ENCODE results near the gene SLC6A4. TPM values are rescaled to one million over a fixed set of nuclear protein-coding genes. Genes with fewer than 3 reads are reported as not detected.

The SLC6A4 gene
- not detected for total RNA-seq
- long read RNA-seq, result 0 reads

DNA sequence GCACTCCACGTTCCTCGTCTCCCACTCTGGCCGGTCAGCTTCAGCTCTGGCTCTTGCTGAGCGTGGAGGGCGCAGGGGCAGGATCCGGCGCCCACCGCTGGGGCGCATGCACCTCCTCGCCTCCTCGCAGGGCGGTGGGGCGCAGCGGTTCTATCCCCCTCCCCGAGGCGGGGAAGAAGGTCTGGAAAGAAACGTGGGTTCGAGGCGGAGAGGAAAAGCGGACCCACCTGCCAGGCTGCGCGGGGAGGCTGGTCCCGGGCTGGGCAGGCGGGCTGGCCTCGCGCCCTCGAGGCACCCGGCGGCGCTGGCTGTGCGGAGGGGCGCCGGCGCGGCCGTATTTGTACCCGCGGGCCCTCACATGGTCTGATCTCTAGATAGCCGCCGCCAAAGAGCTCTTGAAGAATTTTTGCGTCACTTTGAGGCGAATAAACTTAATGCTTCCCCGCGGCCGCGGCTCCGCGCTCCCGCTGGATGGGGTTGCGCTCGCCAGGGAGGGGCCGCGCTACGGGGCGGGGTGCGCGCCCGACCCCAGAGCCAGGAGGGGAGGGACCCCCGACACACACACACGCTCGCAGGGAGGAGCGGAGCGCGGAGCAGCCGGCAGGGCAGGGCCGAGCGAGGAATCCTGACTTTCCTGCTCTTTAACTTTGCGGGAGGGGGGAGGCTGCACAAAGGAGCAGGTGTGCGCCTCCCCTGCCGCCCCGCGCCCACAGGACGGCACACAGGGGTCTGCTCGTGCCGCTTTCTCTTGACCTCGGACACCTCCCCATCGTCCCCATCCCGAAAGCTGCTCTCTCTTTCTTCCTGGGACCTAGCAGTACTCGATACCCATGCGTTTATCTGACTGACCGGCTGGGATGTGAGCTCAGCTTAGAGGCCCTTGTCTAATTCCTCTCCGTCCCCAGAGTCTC lies at the start of gene SLC6A4:
Gene SLC6A4, minus strand, starts transcription at position 312 of the 911 bp plus-strand sequence. CDS start 13,739 bp downstream, outside the sequence.
- DNase-seq (ENCODE audit: low spot score), result no peak

DNA sequence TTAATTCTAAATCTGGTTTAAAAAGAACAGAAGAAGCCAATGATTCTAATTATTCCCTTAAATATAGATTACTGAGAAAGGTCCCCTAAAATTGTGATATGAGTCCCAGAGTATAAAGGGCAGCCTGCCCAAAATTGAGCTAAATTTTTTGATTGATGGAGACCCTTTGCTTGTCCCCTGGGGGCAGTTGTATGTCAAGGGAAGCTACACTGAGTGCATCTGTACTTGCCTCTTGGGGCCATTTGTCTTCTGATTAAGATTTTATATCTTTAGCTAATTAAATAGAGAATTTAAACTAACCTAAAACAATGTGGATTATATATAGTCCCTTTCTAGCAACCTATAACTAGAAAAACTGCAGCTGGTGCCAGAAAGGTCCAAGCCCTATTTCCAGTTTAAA lies 43.7 kb upstream of the SLC6A4 start:
- no peak for DNase-seq (ENCODE audit: low spot score)

DNA sequence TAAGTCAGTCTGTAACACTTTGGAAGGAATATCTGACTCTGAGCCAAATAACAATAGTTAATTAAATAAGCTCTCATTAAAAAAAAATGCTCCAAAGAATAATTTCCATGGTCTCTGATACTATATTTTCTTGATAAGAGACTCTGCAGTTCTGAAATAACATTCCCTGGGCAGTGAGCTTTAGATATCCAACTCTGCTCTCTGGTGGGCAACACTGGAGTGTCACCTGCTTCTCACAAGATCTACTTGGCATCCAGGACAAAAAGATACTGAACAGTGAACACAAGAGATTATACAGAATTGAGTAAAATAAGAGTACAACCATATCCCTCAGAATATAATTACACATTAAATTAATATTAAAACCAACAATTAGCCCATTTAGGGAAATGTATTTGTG lies 42.5 kb upstream of the SLC6A4 start:
- no peak for DNase-seq (ENCODE audit: low spot score)

DNA sequence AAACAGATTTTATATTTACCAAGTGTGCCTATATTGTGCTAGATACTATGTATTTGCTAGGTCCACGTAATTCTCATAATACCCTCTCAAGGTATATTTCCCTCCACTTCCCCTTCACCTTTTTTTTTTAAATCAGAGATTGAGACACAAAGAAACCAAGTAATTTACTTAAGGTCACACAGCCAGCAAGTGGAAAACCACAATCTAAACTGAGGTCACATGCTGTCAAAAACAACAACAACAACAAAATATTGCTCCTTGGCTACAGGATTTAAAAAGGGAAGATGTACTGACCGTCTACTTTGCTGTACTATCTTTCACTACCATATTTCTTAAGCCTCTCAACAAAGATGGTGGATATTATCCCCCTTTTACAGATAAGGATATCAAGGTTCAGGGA lies 40.4 kb upstream of the SLC6A4 start:
- DNase-seq (ENCODE audit: low spot score), result no peak

DNA sequence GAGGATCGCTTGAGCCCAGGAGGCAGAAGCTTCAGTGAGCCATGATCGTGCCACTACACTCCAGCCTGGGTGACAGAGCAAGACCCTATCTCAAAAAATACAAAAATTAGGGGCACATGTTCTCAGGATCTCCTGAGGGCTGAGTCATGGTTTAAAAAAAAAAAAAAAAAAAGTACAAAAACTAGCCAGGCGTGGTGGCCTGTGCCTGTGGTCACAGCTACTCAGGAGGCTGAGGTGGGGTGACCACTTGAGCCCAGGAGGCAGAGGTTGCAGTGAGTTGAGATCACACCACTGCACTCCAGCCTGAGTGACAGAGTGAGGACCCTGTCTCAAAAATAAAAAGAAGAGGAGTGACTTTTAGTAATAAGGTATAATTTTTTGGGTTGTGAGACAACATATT lies 39.4 kb upstream of the SLC6A4 start:
- no peak for DNase-seq (ENCODE audit: low spot score)

DNA sequence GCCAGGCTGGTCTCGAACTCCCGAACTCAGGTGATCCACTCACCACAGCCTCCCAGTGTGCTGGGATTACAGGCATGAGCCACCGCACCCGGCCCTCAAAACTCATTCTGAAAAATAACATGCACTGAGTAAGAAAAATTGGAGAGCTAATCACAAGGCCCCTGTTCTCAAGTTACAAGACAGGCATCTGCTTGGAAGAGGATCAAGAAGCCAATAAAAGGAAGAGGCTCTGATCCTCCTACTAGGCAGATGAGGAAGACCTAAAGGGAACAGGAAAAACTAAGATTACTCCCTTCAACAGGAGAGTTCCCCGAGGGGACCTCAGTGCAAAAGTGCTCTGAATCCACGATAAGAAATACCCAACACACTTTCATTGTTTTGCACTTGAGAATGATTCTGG lies 37.9 kb upstream of the SLC6A4 start:
- DNase-seq (ENCODE audit: low spot score), result no peak

DNA sequence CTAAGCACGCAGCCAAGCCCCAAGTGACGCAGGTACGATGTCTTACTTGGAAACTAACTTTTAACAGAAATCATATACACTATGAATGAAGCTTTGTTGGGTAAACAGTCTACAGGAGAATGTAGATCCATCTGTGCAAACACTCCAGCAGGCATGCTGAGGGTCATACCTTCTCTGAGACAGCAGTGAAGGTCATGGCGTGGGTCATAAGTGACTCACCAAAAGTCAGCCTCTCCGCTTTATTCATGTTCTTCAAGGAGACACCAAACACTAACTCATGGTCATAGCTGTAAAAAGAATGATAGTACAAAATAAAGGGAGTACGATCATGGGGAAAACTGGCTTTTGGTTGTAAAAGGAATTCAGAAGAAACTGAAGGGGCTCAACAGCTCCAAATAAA lies 35.6 kb upstream of the SLC6A4 start:
- no peak for DNase-seq (ENCODE audit: low spot score)

DNA sequence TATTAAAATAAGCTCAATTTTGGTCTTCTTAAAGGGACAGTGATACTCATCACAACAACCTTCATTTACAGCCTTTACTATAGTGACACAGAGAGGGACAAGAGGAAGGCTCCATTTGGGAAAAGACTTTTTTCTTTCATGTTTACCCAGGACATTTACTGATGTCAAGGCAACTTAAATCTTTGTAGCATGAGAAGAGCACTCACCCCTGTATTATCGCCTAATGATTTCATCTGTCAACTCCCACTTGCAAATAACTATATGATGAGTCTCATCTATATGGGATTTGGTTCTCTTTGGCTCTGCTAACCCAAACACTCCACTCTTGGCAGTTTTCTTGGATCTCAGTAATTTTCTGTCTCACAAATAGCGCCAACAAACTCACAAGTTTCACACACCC lies 32.1 kb upstream of the SLC6A4 start:
- DNase-seq (ENCODE audit: low spot score), result no peak

DNA sequence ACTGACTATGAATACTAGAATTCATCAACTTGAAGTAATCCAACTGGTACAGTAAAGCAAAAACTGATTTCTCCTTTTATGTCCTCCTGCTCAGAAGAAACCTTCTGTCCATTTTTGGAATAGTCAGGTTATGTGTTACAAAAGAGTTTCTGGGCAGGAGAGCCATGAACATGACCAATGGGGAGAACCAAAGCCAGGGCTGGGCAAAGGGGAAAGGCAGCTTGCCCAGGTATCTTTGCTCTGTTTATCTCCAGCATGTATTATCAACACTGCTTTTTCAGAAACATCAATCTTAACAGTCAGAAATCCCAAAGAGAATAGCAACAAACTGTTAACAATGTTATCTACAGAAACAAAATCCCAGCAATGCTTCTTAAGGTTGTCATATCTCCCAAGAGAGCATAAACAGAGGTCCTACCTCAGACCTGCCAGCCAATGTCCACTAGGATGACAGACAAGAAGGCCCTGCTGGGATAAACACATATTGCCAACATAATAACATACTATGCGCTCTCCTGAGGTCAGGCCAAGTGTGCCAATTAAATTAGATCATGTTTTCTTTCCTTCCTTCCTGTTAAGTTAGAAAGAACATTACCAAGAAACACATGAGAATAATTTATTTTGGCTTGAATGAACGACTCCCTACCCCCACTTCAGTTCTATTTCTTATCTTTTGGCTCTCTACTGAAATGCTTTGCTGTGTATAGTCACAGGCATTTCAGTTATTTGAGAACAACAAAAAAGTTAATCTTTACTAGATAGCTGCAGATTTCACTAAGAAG lies 28.2 kb upstream of the SLC6A4 start:
- DNase-seq (ENCODE audit: low spot score), result no peak

DNA sequence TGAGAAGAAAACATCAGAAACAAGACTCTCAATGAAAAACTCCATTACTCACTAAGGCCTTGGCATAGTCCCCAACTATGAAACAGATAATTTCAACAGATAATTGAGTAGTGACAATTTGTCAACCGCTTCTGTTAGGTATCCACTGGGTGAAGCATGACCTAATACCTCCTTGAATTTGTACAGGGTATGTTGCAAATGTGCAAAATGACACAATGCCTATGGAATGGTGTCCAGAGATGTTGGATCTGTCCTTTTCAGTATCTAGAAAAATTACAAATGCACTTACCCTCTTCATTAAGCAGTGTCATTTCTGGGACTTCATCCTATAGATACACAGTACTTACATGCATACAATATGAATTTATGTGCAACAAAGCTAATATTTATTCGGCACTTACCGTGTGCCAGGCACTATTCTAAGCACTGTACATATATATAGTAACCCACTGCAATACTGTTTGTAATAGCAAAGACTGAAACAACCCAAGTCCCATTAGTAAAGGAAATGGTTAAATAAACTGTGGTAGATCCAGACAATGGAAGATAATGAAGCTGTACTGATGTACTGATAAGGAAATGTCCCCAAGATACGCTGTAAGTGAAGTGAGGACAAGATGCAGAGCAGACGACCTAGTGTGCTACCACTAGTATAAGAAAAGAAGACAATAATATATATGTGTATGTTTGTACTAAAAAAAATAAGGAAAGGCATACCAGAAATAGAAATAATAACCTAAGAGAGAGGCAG lies 21.4 kb upstream of the SLC6A4 start:
- DNase-seq (ENCODE audit: low spot score), result no peak

DNA sequence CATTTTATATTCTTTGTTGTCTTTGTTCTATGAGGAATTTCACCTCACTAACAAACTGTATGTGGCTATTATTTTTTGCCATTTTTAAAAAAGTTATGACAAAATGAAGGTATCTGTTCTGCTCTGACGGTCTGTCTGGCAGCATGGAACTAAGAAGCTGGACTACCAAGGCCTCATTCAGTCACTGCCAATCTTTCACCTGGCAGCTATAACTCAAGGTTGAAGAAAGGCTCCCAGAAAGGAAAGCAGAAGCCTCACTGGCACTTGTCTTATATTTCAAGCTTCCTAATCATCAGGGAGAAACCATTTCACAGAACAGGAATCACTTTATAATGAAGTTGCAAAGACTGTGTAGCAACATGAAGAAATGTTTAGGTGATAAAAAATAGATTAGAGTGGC lies 18.7 kb upstream of the SLC6A4 start:
- DNase-seq (ENCODE audit: low spot score), result no peak

DNA sequence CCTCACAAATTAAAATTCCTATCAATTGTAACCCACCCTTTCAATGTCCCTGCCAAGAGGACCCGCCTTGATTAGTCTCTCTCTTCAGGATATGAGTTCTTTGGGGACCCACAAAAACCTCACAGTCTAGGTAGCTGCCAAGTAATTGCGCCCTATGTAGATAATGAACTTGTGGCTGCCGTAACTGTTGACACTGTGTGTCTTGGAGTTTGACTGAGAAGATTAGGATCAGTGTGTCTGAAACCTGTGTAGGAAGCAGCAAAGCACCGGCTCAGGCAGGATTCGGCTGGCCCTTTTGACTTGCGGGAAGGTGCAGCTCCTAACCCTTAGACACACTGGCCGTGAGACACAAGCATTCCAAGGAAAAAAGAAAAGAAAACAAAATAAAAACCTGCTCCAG lies 17.8 kb upstream of the SLC6A4 start:
- DNase-seq (ENCODE audit: low spot score), result no peak

DNA sequence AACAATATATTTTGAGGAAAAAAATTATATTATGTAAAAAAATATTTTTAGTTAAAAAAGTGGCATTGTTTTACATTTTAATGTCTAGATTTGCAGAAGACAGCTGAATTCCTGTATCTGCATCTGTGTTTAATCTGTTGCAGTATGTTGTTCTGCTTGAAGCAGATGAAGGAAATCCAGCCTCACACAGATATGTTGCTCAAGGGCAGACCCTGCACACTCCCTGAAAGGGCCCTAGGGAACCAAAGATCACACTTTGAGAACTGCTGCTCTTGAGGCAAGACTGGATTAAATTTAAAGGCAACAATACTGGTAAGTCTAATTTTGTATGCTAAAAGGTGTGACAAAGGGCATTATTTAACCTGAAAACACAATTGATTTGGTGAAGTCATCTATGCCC lies 16.4 kb upstream of the SLC6A4 start:
- DNase-seq (ENCODE audit: low spot score), result no peak

DNA sequence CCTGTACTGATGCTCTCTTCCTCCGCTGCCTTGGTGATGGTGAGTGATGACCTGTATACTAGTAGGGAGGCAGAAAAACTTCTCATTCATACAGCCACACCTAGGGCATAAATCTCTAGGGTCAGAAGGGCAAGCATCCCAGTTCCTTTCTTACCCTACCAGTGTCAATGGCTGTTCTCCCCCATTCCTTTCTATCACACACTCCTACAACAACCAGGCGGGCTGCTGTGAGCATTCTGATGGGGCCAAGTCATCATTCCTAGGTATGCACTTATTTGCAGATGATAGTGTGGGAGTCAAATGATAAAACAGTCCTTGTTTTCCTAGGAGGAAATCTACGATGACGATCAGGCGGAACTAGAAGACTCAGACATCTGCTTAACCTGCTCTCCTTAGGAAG lies 14.0 kb upstream of the SLC6A4 start:
- no peak for DNase-seq (ENCODE audit: low spot score)

DNA sequence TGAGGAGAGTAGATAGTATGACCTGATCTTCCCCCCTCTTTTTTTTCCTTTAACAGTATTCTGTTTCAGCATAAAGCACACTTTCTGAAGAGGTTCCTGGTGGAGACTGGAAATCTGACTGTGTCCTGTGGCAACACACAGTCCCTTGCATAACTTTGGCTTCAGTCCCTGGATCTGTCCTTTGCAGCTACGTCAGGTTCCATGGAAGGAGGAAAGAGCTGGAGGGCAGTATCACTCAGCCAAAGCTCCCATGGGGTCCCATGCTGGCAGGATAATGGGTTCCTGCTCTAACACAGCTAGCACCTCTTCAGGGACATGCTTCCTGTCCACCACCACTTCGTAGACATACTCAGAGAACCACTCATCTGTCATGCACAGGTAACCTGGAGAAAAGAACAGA lies 13.3 kb upstream of the SLC6A4 start:
- DNase-seq (ENCODE audit: low spot score), result no peak

DNA sequence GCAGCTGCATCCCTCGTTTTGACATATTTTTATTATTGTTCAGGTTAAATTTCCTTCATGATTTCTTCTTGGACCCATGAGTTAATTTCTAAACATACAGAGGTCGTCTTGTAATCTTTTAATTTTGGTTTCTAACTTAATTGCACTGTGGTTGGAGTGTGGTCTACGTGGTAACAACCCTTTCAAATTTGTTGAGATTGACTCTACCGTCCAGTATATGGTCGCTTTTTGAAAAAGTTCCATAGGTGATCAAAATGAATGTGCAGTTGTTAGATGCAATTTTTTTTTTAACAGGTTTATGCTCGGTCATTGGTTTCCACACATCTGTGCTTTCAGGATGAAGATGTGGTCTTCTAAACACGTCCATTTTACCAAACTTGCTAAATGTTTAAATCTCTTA lies 11.0 kb upstream of the SLC6A4 start:
- no peak for DNase-seq (ENCODE audit: low spot score)

DNA sequence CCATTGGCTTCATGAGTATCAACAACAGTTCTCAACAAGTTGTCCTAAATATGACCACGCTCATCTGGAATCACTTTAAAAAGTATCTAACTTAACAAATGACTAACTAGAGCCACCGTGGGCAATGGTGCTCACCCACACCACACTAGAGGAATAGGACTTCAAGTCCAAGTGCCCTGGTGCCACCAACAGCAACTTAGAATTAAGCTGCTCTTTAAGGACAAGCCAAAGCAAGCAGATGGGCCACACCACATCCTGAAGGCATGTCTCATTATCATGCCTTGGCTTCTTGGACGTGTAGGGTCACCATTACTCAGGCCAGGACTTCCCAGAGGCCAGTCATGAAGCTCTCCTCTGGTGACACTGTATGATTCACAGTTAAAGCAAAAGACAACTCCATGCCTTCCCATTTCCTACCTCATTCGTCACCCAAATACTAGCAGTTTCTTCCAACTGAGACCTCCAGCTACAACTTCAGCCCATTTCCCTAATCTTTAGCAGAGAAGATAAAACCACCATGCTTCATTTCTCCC lies 9.4 kb upstream of the SLC6A4 start:
- no peak for DNase-seq (ENCODE audit: low spot score)

DNA sequence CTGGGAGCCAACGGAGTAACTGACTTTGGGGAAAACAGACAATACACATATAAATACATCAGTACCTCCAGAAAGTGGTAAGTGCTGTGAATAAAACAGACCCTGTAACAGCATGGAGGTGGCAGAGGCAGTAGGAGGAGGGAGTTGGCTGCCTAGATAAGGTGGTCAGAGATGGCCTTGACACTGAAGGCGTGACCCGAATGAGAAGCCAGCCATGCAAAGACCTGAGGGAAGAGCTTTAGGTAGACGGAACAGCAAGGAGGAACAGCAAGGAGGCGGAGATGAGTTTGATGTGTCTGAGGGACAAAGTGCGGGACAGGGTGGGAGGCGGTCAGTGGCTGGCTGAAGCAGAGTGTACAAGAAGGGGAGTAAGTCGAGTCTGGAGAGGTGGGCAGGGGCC lies 8.1 kb upstream of the SLC6A4 start:
- no peak for DNase-seq (ENCODE audit: low spot score)

DNA sequence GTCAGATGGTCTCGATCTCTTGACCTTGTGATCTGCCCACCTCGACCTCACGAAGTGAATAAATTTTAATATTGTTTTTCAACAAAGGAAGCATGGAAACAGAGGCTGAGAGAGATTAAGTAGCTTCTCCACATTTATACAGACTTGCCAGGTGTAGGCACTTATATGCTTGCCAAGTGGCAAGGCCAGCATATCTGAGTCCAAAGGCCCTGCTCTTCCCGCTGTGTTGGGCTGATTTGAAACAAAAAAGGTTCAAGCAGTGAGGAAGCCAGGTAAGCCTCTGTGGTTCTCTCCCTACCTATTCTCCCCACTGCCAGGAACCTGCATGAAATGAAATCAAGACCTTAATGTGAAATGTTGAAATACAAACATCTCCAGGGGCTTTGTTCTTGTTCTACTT lies 7.5 kb upstream of the SLC6A4 start:
- no peak for DNase-seq (ENCODE audit: low spot score)

DNA sequence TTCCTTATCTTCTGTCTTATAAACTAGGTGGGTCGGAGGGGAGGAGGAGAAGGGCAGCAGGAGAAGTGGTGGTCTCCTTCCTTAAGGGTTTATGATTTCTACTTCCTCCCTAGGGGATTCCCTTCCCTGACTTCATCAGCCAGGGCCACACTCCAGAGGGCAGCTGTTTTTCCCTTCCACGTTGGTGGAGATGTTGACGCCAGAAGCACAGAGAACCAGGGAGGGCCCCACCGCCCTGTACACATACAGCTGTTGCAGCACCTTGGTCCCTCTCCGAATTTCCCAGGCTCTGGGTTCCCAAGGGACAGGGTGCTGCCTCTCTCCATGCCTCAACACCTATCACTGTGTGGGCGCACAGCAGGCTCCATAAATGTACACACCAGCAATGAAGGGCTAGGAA lies 5.6 kb upstream of the SLC6A4 start:
- no peak for DNase-seq (ENCODE audit: low spot score)

DNA sequence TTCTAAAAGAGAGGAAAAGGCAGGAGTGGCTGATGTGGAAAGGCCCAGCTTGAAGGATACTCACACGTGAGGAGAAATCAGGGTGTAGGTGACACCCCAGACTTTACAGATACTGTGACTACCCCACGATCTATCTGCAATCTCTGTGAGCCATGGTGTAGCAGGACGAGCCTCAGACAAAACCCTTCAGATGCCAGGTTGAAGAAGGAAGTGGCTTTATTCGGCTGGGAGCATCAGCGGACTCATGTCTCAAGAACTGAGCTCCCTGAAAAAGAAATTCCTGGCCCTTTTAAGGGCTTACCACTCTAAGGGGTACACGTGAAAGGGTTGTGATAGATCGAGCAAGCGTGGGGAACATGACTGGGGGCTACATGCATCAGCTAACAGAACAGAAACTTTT lies 4.7 kb upstream of the SLC6A4 start:
- no peak for DNase-seq (ENCODE audit: low spot score)

DNA sequence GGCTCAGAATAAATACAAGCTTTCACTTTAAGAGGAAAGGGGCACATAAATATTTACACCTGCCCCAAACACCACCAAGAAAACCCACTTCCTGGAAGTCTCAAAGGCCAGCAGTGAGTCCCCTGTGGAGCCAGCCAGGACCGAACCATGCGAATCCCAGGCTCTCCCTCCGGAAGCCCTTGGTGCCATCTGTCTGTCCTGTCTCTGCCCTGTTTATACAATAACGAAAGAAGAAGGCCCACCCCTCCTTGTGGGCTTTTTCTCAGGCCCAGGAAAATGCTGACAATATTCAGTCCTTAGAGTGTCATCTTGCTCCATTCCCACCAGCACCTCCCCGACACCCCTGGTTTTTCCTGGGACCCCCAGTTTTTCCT lies 3.6 kb upstream of the SLC6A4 start:
- no peak for DNase-seq (ENCODE audit: low spot score)

Data from mesenteric fat pad (tissue), 1 donor.